ENCODE measurements around the gene GPER1. TPM values are rescaled to one million over a fixed set of nuclear protein-coding genes. Genes with fewer than 3 reads are reported as not detected.

Gene GPER1
- total RNA-seq, 1 experiment from 2014 or later = 0.28 TPM

DNA sequence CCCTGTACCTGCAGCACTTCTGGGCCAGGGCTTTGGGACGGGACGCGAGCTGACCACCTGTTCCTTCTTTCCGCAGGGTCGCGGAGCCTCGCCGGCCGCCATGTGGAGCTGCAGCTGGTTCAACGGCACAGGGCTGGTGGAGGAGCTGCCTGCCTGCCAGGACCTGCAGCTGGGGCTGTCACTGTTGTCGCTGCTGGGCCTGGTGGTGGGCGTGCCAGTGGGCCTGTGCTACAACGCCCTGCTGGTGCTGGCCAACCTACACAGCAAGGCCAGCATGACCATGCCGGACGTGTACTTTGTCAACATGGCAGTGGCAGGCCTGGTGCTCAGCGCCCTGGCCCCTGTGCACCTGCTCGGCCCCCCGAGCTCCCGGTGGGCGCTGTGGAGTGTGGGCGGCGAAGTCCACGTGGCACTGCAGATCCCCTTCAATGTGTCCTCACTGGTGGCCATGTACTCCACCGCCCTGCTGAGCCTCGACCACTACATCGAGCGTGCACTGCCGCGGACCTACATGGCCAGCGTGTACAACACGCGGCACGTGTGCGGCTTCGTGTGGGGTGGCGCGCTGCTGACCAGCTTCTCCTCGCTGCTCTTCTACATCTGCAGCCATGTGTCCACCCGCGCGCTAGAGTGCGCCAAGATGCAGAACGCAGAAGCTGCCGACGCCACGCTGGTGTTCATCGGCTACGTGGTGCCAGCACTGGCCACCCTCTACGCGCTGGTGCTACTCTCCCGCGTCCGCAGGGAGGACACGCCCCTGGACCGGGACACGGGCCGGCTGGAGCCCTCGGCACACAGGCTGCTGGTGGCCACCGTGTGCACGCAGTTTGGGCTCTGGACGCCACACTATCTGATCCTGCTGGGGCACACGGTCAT is 30.3 kb upstream of the GPER1 start:
- H3K9me3 Mint-ChIP-seq (ENCODE audit: unreplicated experiment) = no peaks in the 10 kb centered on the region
- no peak overlapping the region for H3K4me3 Mint-ChIP-seq (ENCODE audit: unreplicated experiment)
- no peak for DNase-seq (ENCODE audit: unreplicated experiment)
- H3K4me1 Mint-ChIP-seq (ENCODE audit: insufficient read depth, unreplicated experiment) = no peaks in the 10 kb centered on the region
- intact Hi-C loops (cut with micrococcal nuclease) = no loop called here
- TF ChIP-seq, protein P1, sequence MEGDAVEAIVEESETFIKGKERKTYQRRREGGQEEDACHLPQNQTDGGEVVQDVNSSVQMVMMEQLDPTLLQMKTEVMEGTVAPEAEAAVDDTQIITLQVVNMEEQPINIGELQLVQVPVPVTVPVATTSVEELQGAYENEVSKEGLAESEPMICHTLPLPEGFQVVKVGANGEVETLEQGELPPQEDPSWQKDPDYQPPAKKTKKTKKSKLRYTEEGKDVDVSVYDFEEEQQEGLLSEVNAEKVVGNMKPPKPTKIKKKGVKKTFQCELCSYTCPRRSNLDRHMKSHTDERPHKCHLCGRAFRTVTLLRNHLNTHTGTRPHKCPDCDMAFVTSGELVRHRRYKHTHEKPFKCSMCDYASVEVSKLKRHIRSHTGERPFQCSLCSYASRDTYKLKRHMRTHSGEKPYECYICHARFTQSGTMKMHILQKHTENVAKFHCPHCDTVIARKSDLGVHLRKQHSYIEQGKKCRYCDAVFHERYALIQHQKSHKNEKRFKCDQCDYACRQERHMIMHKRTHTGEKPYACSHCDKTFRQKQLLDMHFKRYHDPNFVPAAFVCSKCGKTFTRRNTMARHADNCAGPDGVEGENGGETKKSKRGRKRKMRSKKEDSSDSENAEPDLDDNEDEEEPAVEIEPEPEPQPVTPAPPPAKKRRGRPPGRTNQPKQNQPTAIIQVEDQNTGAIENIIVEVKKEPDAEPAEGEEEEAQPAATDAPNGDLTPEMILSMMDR (IDR thresholded peaks at IDR 0.05; ENCODE audit: unreplicated experiment) = no peak
- H3K27me3 Mint-ChIP-seq (ENCODE audit: insufficient read depth, unreplicated experiment) = no peaks in the 10 kb centered on the region
- no peak overlapping the region for H3K27ac Mint-ChIP-seq (ENCODE audit: low read depth, unreplicated experiment)
- CTCF ChIA-PET = interaction anchor here (0.9 kb wide), 1 partner anchor 13 kb away, joined by 3 read pairs; the partner anchor contains the start of gene GPR146
- POLR2A ChIA-PET = no interaction called here
- BruUV-seq (replicated peaks) = no TSS peak
- peaks cover 4% of the 10 kb centered on the region for H3K36me3 Mint-ChIP-seq (ENCODE audit: insufficient read depth, unreplicated experiment)

DNA sequence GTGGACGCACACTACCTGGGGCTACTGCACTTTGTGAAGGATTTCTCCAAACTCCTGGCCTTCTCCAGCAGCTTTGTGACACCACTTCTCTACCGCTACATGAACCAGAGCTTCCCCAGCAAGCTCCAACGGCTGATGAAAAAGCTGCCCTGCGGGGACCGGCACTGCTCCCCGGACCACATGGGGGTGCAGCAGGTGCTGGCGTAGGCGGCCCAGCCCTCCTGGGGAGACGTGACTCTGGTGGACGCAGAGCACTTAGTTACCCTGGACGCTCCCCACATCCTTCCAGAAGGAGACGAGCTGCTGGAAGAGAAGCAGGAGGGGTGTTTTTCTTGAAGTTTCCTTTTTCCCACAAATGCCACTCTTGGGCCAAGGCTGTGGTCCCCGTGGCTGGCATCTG is 29.6 kb upstream of the GPER1 start:
- no peak for DNase-seq (ENCODE audit: unreplicated experiment)
- no peak overlapping the region for H3K27ac Mint-ChIP-seq (ENCODE audit: low read depth, unreplicated experiment)
- H3K9me3 Mint-ChIP-seq (ENCODE audit: unreplicated experiment) = no peaks in the 10 kb centered on the region
- H3K4me1 Mint-ChIP-seq (ENCODE audit: insufficient read depth, unreplicated experiment) = no peaks in the 10 kb centered on the region
- ChIA-PET CTCF (interaction anchor here (0.9 to 1.2 kb wide), 2 partner anchors 14 to 65 kb away, joined by 3 to 4 read pairs; partner anchors contain the start of gene GPR146), POLR2A (no interaction called here)
- intact Hi-C loops (cut with micrococcal nuclease) = no loop called here
- H3K36me3 Mint-ChIP-seq (ENCODE audit: insufficient read depth, unreplicated experiment) = peaks cover 4% of the 10 kb centered on the region
- BruUV-seq (replicated peaks) = no TSS peak
- H3K27me3 Mint-ChIP-seq (ENCODE audit: insufficient read depth, unreplicated experiment) = no peaks in the 10 kb centered on the region
- TF ChIP-seq, protein P1 (IDR thresholded peaks at IDR 0.05; ENCODE audit: unreplicated experiment) = no peak
- H3K4me3 Mint-ChIP-seq (ENCODE audit: unreplicated experiment) = no peak overlapping the region

GRCh38 chr7:1058821-1059199 is 29.1 kb upstream of the GPER1 start:
- no peak overlapping the region for H3K27ac Mint-ChIP-seq (ENCODE audit: low read depth, unreplicated experiment)

More at GRCh38 chr7:1058821-1059199, 29.1 kb upstream of the GPER1 start:
- CTCF ChIA-PET = interaction anchor here (1.2 to 2.3 kb wide), 2 partner anchors 14 to 66 kb away, joined by 4 to 9 read pairs; partner anchors contain the start of gene GPR146
- H3K9me3 Mint-ChIP-seq (ENCODE audit: unreplicated experiment) = no peaks in the 10 kb centered on the region
- H3K4me1 Mint-ChIP-seq (ENCODE audit: insufficient read depth, unreplicated experiment) = no peaks in the 10 kb centered on the region
- TF ChIP-seq, protein P1 (IDR thresholded peaks at IDR 0.05; ENCODE audit: unreplicated experiment) = no peak
- H3K36me3 Mint-ChIP-seq (ENCODE audit: insufficient read depth, unreplicated experiment) = peaks cover 4% of the 10 kb centered on the region
- DNase-seq (ENCODE audit: unreplicated experiment) = no peak
- intact Hi-C loops (cut with micrococcal nuclease) = no loop called here
- H3K4me3 Mint-ChIP-seq (ENCODE audit: unreplicated experiment) = no peak overlapping the region
- no peaks in the 10 kb centered on the region for H3K27me3 Mint-ChIP-seq (ENCODE audit: insufficient read depth, unreplicated experiment)
- POLR2A ChIA-PET = no interaction called here
- BruUV-seq (replicated peaks) = no TSS peak

Measured in MCF 10A (cell line).